Sigmoid colon (tissue), 7 donors: ENCODE results near the gene TTLL11. TPM values are rescaled to one million over a fixed set of nuclear protein-coding genes. Genes with fewer than 3 reads are reported as not detected.

ENCODE experiments used
- DNase-seq: peaks from one replicate; pipeline ENCODE4 v3.0.0-alpha.2; 2019
- H3K27ac ChIP-seq, 4 donors: fragments of 200-600 bp; sonication (generic); one replicate each; pipeline ENCODE4 v1.5.1; 2016 to 2019; ENCODE audit warnings: mild to moderate bottlenecking in 1 of 4
- H3K27me3 ChIP-seq, 3 donors: fragments of 200-600 bp; sonication (generic); one replicate each; pipeline ENCODE4 v1.5.1; 2019; ENCODE audit warnings: mild to moderate bottlenecking in 1 of 3
- H3K36me3 ChIP-seq, 4 donors: fragments of 200-600 bp; sonication (generic); one replicate each; pipeline ENCODE4 v1.5.1; 2016 to 2019
- H3K4me1 ChIP-seq, 4 donors: fragments of 200-600 bp; sonication (generic); one replicate each; pipeline ENCODE4 v1.5.1; 2017 to 2019
- H3K4me3 ChIP-seq, 4 donors: fragments of 200-600 bp; sonication (generic); one replicate each; pipeline ENCODE4 v1.5.1; 2017 to 2019; ENCODE audit warnings: mild to moderate bottlenecking in 2 of 4, moderate library complexity in 1 of 4
- H3K9me3 ChIP-seq, 4 donors: fragments of 200-600 bp in 3 of 4; sonication (generic) in 3 of 4; one replicate each; pipeline versions ENCODE4 v1.5.1 to v1.6.1; 2013 to 2019
- CTCF ChIP-seq, 4 experiments: fragments of 450-650 bp in 3 of 4; fragments of 200-600 bp in 1 of 4; IDR thresholded peaks; one replicate each; pipeline ENCODE4 v1.5.1; 2016 to 2019; ENCODE audit warnings: antibody characterized with exemption in 4 of 4, mild to moderate bottlenecking in 3 of 4, moderate library complexity in 2 of 4
- EP300 ChIP-seq, 4 donors: sonication (generic); formaldehyde crosslinking; IDR thresholded peaks; one replicate each; pipeline ENCODE4 v1.6.1; 2017; ENCODE audit warnings: antibody characterized with exemption in 4 of 4
- POLR2A ChIP-seq, 2 donors: fragments of 450-650 bp; IDR thresholded peaks; one replicate each; pipeline ENCODE4 v1.6.1; 2016; ENCODE audit warnings: antibody characterized with exemption in 2 of 2, mild to moderate bottlenecking in 2 of 2, moderate library complexity in 2 of 2
- POLR2AphosphoS5 ChIP-seq, 4 donors: sonication (generic); formaldehyde crosslinking; IDR thresholded peaks; one replicate each; pipeline ENCODE4 v1.6.1; 2017; ENCODE audit warnings: antibody characterized with exemption in 4 of 4
- WGBS, 2 donors: extraction: QIAGEN DNeasy Blood & Tissue Kit; methylation state at CpG; one replicate each; pipeline ENCODE4 v1.1.7; 2013; 5-methylcytosine and 5-hydroxymethylcytosine counted together
- intact Hi-C: fragments of 100-400 bp; cut with DNase I; formaldehyde crosslinking; loops from one replicate; pipeline ENCODE4 v1.15.1; 2023
- polyA plus RNA-seq, 3 donors: library from polyadenylated mRNA; stranded (reverse); fragments of 200-250 nt; gene quantifications; one replicate each; pipeline ENCODE4 v1.2.3, GENCODE V29; 2013
- total RNA-seq, 4 donors: library from RNA; depleted of rRNA; stranded (reverse); fragments of >200 nt; gene quantifications; one replicate each; pipeline ENCODE4 v1.1.0, GENCODE V29; 2016
- donor health status: healthy with polysubstance abuse.
- donor health status: Bipolar disorder and iron deficiency.
- donor health status: healthy.

Gene TTLL11
- total and polyA plus RNA-seq, 7 donors = 4.2 to 40.7 (median 27.6) TPM

GRCh38 chr9:121778252-121779225, 314.6 kb downstream of the TTLL11 start:
- TF ChIP-seq EP300 (IDR thresholded peaks at IDR 0.05) = no peak
- TF ChIP-seq POLR2AphosphoS5 (IDR thresholded peaks at IDR 0.05) = peak in 1 of 4 donors; percentile 13
- no peak for TF ChIP-seq CTCF (IDR thresholded peaks at IDR 0.05)
- no peak for TF ChIP-seq POLR2A (IDR thresholded peaks at IDR 0.05)
- Histone ChIP-seq H3K4me1 (peaks cover 0 to 30% (median 21%) of the 10 kb centered on the region in 4 donors), H3K4me3 (no peak overlapping the region), H3K9me3 (no peaks in the 10 kb centered on the region), H3K27ac (peak overlapping the region in 3 of 4 donors; percentile 66 to 83 (median 73)), H3K27me3 (no peaks in the 10 kb centered on the region), H3K36me3 (peaks cover 41 to 81% (median 68%) of the 10 kb centered on the region in 4 donors)
- intact Hi-C loops = loop anchor here (5.0 kb wide), 1 partner anchor 76 kb away; no protein-coding TSS in a partner anchor
- DNase-seq = no peak
- WGBS, 2 donors = 92% methylated on average over 4 of the region's 4 CpGs

DNA sequence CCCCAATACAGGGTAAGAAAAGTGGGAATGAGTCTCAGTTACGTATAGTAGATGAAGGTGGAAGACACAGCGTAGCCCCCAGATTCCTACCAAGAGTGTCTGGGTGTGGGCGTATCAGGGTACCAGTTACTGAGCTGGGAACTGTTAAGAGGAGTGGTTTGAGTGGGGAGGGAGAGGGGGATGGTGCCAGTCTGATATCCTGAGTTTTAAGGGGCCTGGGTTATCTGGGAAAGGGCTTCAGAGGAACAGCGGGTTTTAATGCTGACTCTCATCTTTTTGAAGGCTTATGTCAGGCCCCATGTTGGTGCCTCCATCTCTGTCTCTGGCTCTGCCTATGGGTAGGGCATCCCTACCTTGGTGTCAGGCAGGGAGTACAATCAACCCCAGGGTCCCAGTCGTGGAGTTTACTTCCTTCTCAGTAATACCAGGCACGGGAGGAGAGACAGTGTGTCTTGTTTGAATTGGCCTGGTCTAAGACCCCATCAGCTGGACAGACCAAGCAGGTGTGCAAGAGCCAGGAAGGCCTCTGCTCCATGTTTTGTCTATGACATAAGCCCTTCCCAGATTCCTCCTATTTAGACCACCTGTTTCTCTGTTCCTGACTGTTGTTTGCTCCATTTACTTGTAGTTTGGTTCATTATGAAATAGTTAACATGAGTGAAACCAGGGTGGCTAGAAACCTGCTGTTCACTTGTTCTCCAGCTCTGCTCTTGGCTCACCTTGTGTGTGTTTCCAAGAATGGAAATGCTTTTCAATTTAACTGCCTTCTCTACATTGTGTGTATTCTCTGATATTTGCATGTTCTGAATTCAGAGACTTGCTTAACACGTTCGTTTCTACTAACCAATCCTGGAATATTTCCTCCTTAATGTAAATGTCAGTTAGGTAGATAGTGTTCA, 316.1 kb downstream of the TTLL11 start:
- peaks cover 0 to 36% (median 21%) of the 10 kb centered on the region in 4 donors for H3K4me1 ChIP-seq
- intact Hi-C loops = loop anchor here (5.0 kb wide), 1 partner anchor 75 kb away; no protein-coding TSS in a partner anchor
- TF ChIP-seq CTCF (IDR thresholded peaks at IDR 0.05) (no peak), EP300 (IDR thresholded peaks at IDR 0.05) (no peak), POLR2A (IDR thresholded peaks at IDR 0.05) (no peak)
- H3K36me3 ChIP-seq = peaks cover 41 to 81% (median 70%) of the 10 kb centered on the region in 4 donors
- H3K27ac ChIP-seq = peak overlapping the region in 3 of 4 donors; percentile 15 to 83 (median 73)
- no peaks in the 10 kb centered on the region for H3K27me3 ChIP-seq
- WGBS, 2 donors = 87 to 89% methylated on average over 8 of the region's 8 CpGs
- no peak for DNase-seq
- H3K4me3 ChIP-seq = no peak overlapping the region
- no peaks in the 10 kb centered on the region for H3K9me3 ChIP-seq

DNA sequence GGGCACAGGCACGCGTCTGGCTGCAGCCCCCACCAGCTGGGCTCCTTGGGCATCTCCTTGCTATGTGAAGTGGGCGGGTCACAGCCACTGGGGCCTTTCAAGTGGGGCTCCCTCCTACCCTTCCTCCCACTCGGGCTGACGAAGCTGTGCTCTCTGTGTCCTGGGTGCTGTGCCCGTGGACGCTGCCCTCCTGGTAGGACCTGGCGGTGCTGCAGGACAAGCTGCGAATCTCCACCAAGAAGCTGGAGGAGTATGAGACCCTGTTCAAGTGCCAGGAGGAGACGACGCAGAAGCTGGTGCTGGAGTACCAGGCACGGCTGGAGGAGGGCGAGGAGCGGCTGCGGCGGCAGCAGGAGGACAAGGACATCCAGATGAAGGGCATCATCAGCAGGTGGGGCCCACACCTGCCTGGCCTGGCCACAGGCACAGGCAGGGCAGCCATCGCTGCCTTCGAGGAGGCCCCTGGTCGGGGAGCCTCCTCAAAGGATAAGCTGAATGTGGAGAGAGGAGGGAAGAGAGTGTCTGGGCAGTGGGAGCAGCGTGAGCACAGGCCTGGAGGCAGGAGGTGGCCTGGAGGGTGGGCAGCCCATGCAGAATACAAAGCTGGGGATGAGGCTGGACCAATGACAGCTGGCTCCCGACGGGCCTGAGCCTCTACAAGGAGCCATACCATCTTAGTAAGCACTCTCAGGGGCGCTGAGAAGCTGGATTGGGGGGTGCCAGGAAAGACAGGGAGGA, 316.9 kb downstream of the TTLL11 start:
- Histone ChIP-seq H3K36me3 (peaks cover 35 to 81% (median 64%) of the 10 kb centered on the region in 4 donors), H3K27ac (peak overlapping the region in 2 of 4 donors; percentile 73 to 83), H3K4me3 (no peak overlapping the region), H3K9me3 (no peaks in the 10 kb centered on the region), H3K27me3 (no peaks in the 10 kb centered on the region), H3K4me1 (peaks cover 0 to 44% (median 29%) of the 10 kb centered on the region in 4 donors)
- no peak for DNase-seq
- TF ChIP-seq POLR2AphosphoS5 (IDR thresholded peaks at IDR 0.05) (no peak), EP300 (IDR thresholded peaks at IDR 0.05) (no peak), POLR2A (IDR thresholded peaks at IDR 0.05) (no peak), CTCF (IDR thresholded peaks at IDR 0.05) (no peak)
- intact Hi-C loops = loop anchor here (5.0 kb wide), 1 partner anchor 74 kb away; no protein-coding TSS in a partner anchor
- 93 to 96% methylated on average over 23 of the region's 23 CpGs for WGBS, 2 donors
